ENCODE data around the gene NFIC.

DNA sequence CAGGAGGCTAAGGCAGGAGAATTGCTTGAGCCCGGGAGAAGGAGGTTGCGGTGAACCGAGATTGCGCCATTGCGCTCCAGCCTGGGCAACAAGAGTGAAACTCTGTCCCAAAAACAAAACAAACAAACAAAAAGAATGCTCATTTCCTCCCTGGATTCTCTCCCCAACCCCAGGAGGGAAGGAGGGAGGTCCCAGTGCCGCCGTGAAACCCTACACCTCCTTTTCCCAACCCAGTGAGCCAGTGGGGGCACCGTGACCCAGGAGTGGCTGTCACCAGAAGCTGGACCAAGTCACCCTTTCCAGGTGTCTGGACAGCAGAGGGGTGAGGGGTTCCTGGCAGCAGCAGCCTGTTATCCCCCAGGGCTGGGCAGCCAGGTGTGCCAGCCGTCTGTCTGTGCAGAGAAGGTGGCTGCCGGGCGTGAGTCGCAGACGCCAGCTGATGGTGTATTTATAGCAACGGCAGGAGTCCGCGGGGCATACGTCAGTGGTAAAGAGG lies 23.5 kb downstream of the NFIC start:
- TF ChIP-seq POLR2A (IDR thresholded peaks at IDR 0.05) (no peak), POLR2AphosphoS5 (IDR thresholded peaks at IDR 0.05; ENCODE audit: insufficient read depth in 1 of 2, low read depth in 1 of 2) (peak in 1 of 2 donors; percentile 74)
- TF ChIP-seq, protein P1, sequence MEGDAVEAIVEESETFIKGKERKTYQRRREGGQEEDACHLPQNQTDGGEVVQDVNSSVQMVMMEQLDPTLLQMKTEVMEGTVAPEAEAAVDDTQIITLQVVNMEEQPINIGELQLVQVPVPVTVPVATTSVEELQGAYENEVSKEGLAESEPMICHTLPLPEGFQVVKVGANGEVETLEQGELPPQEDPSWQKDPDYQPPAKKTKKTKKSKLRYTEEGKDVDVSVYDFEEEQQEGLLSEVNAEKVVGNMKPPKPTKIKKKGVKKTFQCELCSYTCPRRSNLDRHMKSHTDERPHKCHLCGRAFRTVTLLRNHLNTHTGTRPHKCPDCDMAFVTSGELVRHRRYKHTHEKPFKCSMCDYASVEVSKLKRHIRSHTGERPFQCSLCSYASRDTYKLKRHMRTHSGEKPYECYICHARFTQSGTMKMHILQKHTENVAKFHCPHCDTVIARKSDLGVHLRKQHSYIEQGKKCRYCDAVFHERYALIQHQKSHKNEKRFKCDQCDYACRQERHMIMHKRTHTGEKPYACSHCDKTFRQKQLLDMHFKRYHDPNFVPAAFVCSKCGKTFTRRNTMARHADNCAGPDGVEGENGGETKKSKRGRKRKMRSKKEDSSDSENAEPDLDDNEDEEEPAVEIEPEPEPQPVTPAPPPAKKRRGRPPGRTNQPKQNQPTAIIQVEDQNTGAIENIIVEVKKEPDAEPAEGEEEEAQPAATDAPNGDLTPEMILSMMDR (IDR thresholded peaks at IDR 0.05): no peak
